ENCODE measurements around the gene BMP8A.
"Not testable (repeated sequence)": the region's sequence is repeated elsewhere in the genome, so short reads cannot be mapped to it uniquely, and the experiment has no call there.

Gene BMP8A

GRCh38 chr1:39491146-39491921 lies at the start of gene BMP8A:
TSS of gene BMP8A (plus strand) at chr1:39491636. CDS start at chr1:39491992, 356 bp downstream.
- DNase-seq = peak; percentile 81

- no peak for DNase-seq
These were observed 49.6 kb upstream of the BMP8A start for GRCh38 chr1:39441797-39442196.

GRCh38 chr1:39445573-39445972 lies 45.9 kb upstream of the BMP8A start:
- no peak for DNase-seq

- DNase-seq = no peak
These were observed 44.4 kb upstream of the BMP8A start for GRCh38 chr1:39446986-39447567.

GRCh38 chr1:39450041-39450440 lies 41.4 kb upstream of the BMP8A start:
- not testable (repeated sequence) for DNase-seq

GRCh38 chr1:39450956-39451606 lies 40.4 kb upstream of the BMP8A start:
- DNase-seq = no peak

- no peak for DNase-seq
These were observed 39.4 kb upstream of the BMP8A start for GRCh38 chr1:39452081-39452480.

- DNase-seq = no peak
These were observed 38.9 kb upstream of the BMP8A start for GRCh38 chr1:39452540-39452939.

- DNase-seq = no peak
These were observed 37.8 kb upstream of the BMP8A start for GRCh38 chr1:39453603-39454002.

- DNase-seq = no peak
These were observed 32.4 kb upstream of the BMP8A start for GRCh38 chr1:39458991-39459390.

GRCh38 chr1:39462074-39462473 lies 29.4 kb upstream of the BMP8A start:
- DNase-seq = no peak

GRCh38 chr1:39466413-39467107 lies 24.9 kb upstream of the BMP8A start:
- DNase-seq = no peak

- DNase-seq = not testable (repeated sequence)
These were observed 24.2 kb upstream of the BMP8A start for GRCh38 chr1:39467108-39467720.

GRCh38 chr1:39469150-39469549 lies 22.3 kb upstream of the BMP8A start:
- no peak for DNase-seq

GRCh38 chr1:39470040-39470439 lies 21.4 kb upstream of the BMP8A start:
- DNase-seq = no peak

- no peak for DNase-seq
These were observed 18.6 kb upstream of the BMP8A start for GRCh38 chr1:39472826-39473225.

GRCh38 chr1:39473324-39473723 lies 18.1 kb upstream of the BMP8A start:
- DNase-seq = no peak

GRCh38 chr1:39474810-39475209 lies 16.6 kb upstream of the BMP8A start:
- no peak for DNase-seq

GRCh38 chr1:39475551-39475950 lies 15.9 kb upstream of the BMP8A start:
- not testable (repeated sequence) for DNase-seq

- no peak for DNase-seq
These were observed 13.1 kb upstream of the BMP8A start for GRCh38 chr1:39478126-39478915.

- DNase-seq = no peak
These were observed 10.1 kb upstream of the BMP8A start for GRCh38 chr1:39481289-39481688.

- DNase-seq = no peak
These were observed 8.2 kb upstream of the BMP8A start for GRCh38 chr1:39483276-39483675.
